Osteoblast (primary cell): Measurements from ENCODE around the gene AXIN2. TPM values are rescaled to one million over a fixed set of nuclear protein-coding genes. Genes with fewer than 3 reads are reported as not detected.

Experiments used
- DNase-seq: peaks from one replicate; pipeline ENCODE4 v3.0.0; 2011; ENCODE audit warnings: low spot score, mixed read lengths; ENCODE audit not compliant: insufficient read length; ENCODE audit errors: missing footprints
- H2AFZ ChIP-seq: 2 replicates; pipeline ENCODE4 v1.6.0; 2011; ENCODE audit warnings: mild to moderate bottlenecking, low read length
- H3K27ac ChIP-seq: 2 replicates; pipeline ENCODE4 v1.5.1; 2011; ENCODE audit warnings: mild to moderate bottlenecking, low read depth, low read length, moderate library complexity
- H3K27me3 ChIP-seq: 2 replicates; pipeline ENCODE4 v1.6.0; 2012; ENCODE audit warnings: mild to moderate bottlenecking, control low read depth, inconsistent platforms, low read length, moderate library complexity; ENCODE audit not compliant: insufficient read depth
- H3K36me3 ChIP-seq: 2 replicates; pipeline ENCODE4 v1.5.1; 2011; ENCODE audit warnings: mild to moderate bottlenecking, low read length, control low read depth, moderate library complexity; ENCODE audit not compliant: insufficient read depth
- H3K4me1 ChIP-seq: 2 replicates; pipeline ENCODE4 v1.5.1; 2011; ENCODE audit warnings: mild to moderate bottlenecking, low read length, control low read depth, moderate library complexity; ENCODE audit not compliant: insufficient read depth
- H3K4me2 ChIP-seq: 2 replicates; pipeline ENCODE4 v1.6.0; 2011; ENCODE audit warnings: mild to moderate bottlenecking, low read length; ENCODE audit not compliant: insufficient read depth
- H3K4me3 ChIP-seq: fragments of 200-600 bp; sonication (generic); 3 replicates; pipeline ENCODE4 v1.5.1; 2012; ENCODE audit warnings: mild to moderate bottlenecking, low read length, inconsistent platforms; ENCODE audit not compliant: insufficient read depth
- H3K79me2 ChIP-seq: 2 replicates; pipeline ENCODE4 v1.6.0; 2012; ENCODE audit warnings: mild to moderate bottlenecking, low read length, control low read depth, inconsistent platforms; ENCODE audit not compliant: insufficient read depth
- H3K9me3 ChIP-seq: 2 replicates; pipeline ENCODE4 v1.5.1; 2011; ENCODE audit warnings: low read depth, low read length, control low read depth
- H4K20me1 ChIP-seq: 2 replicates; pipeline ENCODE4 v1.6.0; 2012; ENCODE audit warnings: mild to moderate bottlenecking, low read length, control low read depth; ENCODE audit not compliant: insufficient read depth
- CTCF ChIP-seq: IDR thresholded peaks from 2 replicates; pipeline ENCODE4 v1.5.1; 2011; ENCODE audit warnings: mild to moderate bottlenecking, low read depth, low read length, moderate library complexity; ENCODE audit errors: extremely low read depth
- total RNA-seq: library from RNA; depleted of rRNA; stranded (reverse); fragments of >200 nt; gene quantifications from 2 replicates; pipeline ENCODE4 v1.2.3, GENCODE V29; 2012

The AXIN2 gene
- total RNA-seq, 1 donor: 5.1 TPM

GRCh38 chr17:65545705-65546523 is 15.5 kb downstream of the AXIN2 start:
- H3K27ac ChIP-seq: no peak overlapping the region
- no peak overlapping the region for H3K4me3 ChIP-seq
- DNase-seq: peak; percentile 26
- no peaks in the 10 kb centered on the region for H3K9me3 ChIP-seq
- H3K36me3 ChIP-seq: no peaks in the 10 kb centered on the region
- H3K79me2 ChIP-seq: peaks cover 2% of the 10 kb centered on the region
- TF ChIP-seq CTCF: no peak
- no peaks in the 10 kb centered on the region for H3K4me1 ChIP-seq
- no peaks in the 10 kb centered on the region for H3K27me3 ChIP-seq
- H2AFZ ChIP-seq: no peak overlapping the region
- H4K20me1 ChIP-seq: peaks cover 15% of the 10 kb centered on the region
- H3K4me2 ChIP-seq: no peak overlapping the region

GRCh38 chr17:65544672-65545071 is 16.8 kb downstream of the AXIN2 start:
- H3K9me3 ChIP-seq: no peaks in the 10 kb centered on the region
- H3K36me3 ChIP-seq: no peaks in the 10 kb centered on the region
- no peak for TF ChIP-seq CTCF
- peak; percentile 13 for DNase-seq
- H3K27ac ChIP-seq: no peak overlapping the region
- H3K4me2 ChIP-seq: no peak overlapping the region
- no peak overlapping the region for H3K4me3 ChIP-seq
- H4K20me1 ChIP-seq: peaks cover 13% of the 10 kb centered on the region
- H2AFZ ChIP-seq: no peak overlapping the region
- no peaks in the 10 kb centered on the region for H3K27me3 ChIP-seq
- no peaks in the 10 kb centered on the region for H3K79me2 ChIP-seq
- H3K4me1 ChIP-seq: no peaks in the 10 kb centered on the region

- Histone ChIP-seq H3K27ac (no peak overlapping the region), H4K20me1 (peaks cover 7% of the 10 kb centered on the region), H3K36me3 (no peaks in the 10 kb centered on the region), H3K4me3 (no peak overlapping the region), H3K4me1 (no peaks in the 10 kb centered on the region), H3K27me3 (no peaks in the 10 kb centered on the region), H3K79me2 (no peaks in the 10 kb centered on the region), H3K9me3 (no peaks in the 10 kb centered on the region), H3K4me2 (no peak overlapping the region), H2AFZ (no peak overlapping the region)
- peak; percentile 52 for DNase-seq
- no peak for TF ChIP-seq CTCF
Measured at GRCh38 chr17:65542610-65543009, 18.8 kb downstream of the AXIN2 start.

- no peaks in the 10 kb centered on the region for H3K4me1 ChIP-seq
- peaks cover 7% of the 10 kb centered on the region for H4K20me1 ChIP-seq
- H3K4me3 ChIP-seq: no peak overlapping the region
- no peak overlapping the region for H3K4me2 ChIP-seq
- peak; percentile 8 for DNase-seq
- no peak overlapping the region for H2AFZ ChIP-seq
- H3K79me2 ChIP-seq: no peaks in the 10 kb centered on the region
- H3K9me3 ChIP-seq: no peaks in the 10 kb centered on the region
- no peak overlapping the region for H3K27ac ChIP-seq
- no peak for TF ChIP-seq CTCF
- peaks cover 3% of the 10 kb centered on the region for H3K36me3 ChIP-seq
- H3K27me3 ChIP-seq: no peaks in the 10 kb centered on the region
Measured at GRCh38 chr17:65542067-65542466, 19.4 kb downstream of the AXIN2 start.
